ENCODE data around the gene BSDC1. TPM values are rescaled to one million over a fixed set of nuclear protein-coding genes. Genes with fewer than 3 reads are reported as not detected.

The BSDC1 gene
- total RNA-seq, 1 donor from 2014 or later = 63.2 TPM

- H3K36me3 ChIP-seq = peaks cover 60% of the 10 kb centered on the region
- intact Hi-C loops (cut with DNase I) = no loop called here
- H3K4me3 ChIP-seq = no peak overlapping the region
- ATAC-seq (no peak), DNase-seq (no peak)
- H3K4me1 ChIP-seq = peaks cover 43% of the 10 kb centered on the region
- no peaks in the 10 kb centered on the region for H3K9me3 ChIP-seq
- no peak overlapping the region for H3K27ac ChIP-seq
- no peaks in the 10 kb centered on the region for H3K27me3 ChIP-seq (ENCODE audit: low read depth)
- no peak for TF ChIP-seq CTCF (IDR thresholded peaks at IDR 0.05)
Measured at GRCh38 chr1:32392325-32392724, 1.9 kb downstream of the BSDC1 start.

- DNase-seq = no peak
- peaks cover 71% of the 10 kb centered on the region for H3K36me3 ChIP-seq
- no peaks in the 10 kb centered on the region for H3K9me3 ChIP-seq
- H3K27ac ChIP-seq = no peak overlapping the region
- no peak for ATAC-seq
- intact Hi-C loops (cut with DNase I) = no loop called here
- H3K4me1 ChIP-seq = peaks cover 43% of the 10 kb centered on the region
- H3K4me3 ChIP-seq = no peak overlapping the region
- TF ChIP-seq CTCF (IDR thresholded peaks at IDR 0.05) = no peak
- no peaks in the 10 kb centered on the region for H3K27me3 ChIP-seq (ENCODE audit: low read depth)
Measured at GRCh38 chr1:32390904-32391870, 3.1 kb downstream of the BSDC1 start.

GRCh38 chr1:32388641-32389040 is 5.6 kb downstream of the BSDC1 start:
- Histone ChIP-seq H3K9me3 (no peaks in the 10 kb centered on the region), H3K4me1 (peaks cover 30% of the 10 kb centered on the region), H3K36me3 (peaks cover 96% of the 10 kb centered on the region), H3K4me3 (no peak overlapping the region), H3K27me3 (ENCODE audit: low read depth) (no peaks in the 10 kb centered on the region), H3K27ac (no peak overlapping the region)
- TF ChIP-seq CTCF (IDR thresholded peaks at IDR 0.05) = no peak
- intact Hi-C loops (cut with DNase I) = no loop called here
- ATAC-seq (no peak), DNase-seq (no peak)

GRCh38 chr1:32386676-32387392 is 7.4 kb downstream of the BSDC1 start:
- ATAC-seq = no peak
- H3K27ac ChIP-seq = no peak overlapping the region
- H3K9me3 ChIP-seq = no peaks in the 10 kb centered on the region
- H3K27me3 ChIP-seq (ENCODE audit: low read depth) = no peaks in the 10 kb centered on the region
- no peak for TF ChIP-seq CTCF (IDR thresholded peaks at IDR 0.05)
- peaks cover 98% of the 10 kb centered on the region for H3K36me3 ChIP-seq
- no peak for DNase-seq
- intact Hi-C loops (cut with DNase I) = no loop called here
- no peak overlapping the region for H3K4me3 ChIP-seq
- peaks cover 12% of the 10 kb centered on the region for H3K4me1 ChIP-seq

- Histone ChIP-seq H3K4me3 (no peak overlapping the region), H3K27me3 (ENCODE audit: low read depth) (no peaks in the 10 kb centered on the region), H3K4me1 (no peaks in the 10 kb centered on the region), H3K27ac (no peak overlapping the region), H3K9me3 (no peaks in the 10 kb centered on the region), H3K36me3 (peaks cover 100% of the 10 kb centered on the region)
- no peak for TF ChIP-seq CTCF (IDR thresholded peaks at IDR 0.05)
- DNase-seq (no peak), ATAC-seq (peak in 1 of 2 donors; percentile 27)
- intact Hi-C loops (cut with DNase I) = no loop called here
Measured at GRCh38 chr1:32380057-32380456, 14.2 kb downstream of the BSDC1 start.
